Panc1 (cell line): ENCODE results near the gene KRTAP10-2. TPM values are rescaled to one million over a fixed set of nuclear protein-coding genes. Genes with fewer than 3 reads are reported as not detected.

Source experiments
- ATAC-seq: fragments of 200-7000 bp; cut with Tn5 transposase; 2 replicates; pipeline ENCODE4 v1.9.1; 2020; ENCODE audit warnings: mild to moderate bottlenecking, moderate library complexity
- BruUV-seq: library from RNA; stranded (reverse); fragments of 400-500 nt; replicated peaks from 2 replicates; lab custom pipeline; 2021; lab: Mats Ljungman, UMichigan
- CTCF ChIA-PET: fragments of 300-600 bp; sonication (Branson Sonifier 250); formaldehyde crosslinking; loops from one replicate; lab custom pipeline; 2022; ENCODE audit warnings: antibody characterized with exemption; lab: Charles Lee
- POLR2A ChIA-PET: fragments of 300-600 bp; sonication (Branson Sonifier 250); formaldehyde crosslinking; loops from one replicate; lab custom pipeline; 2022; ENCODE audit warnings: antibody characterized with exemption; lab: Charles Lee
- DNase-seq: peaks from one replicate; pipeline ENCODE4 v3.0.0-alpha.2; 2010; ENCODE audit warnings: low read depth, low spot score
- H3K27ac ChIP-seq: 2 replicates; pipeline ENCODE4 v1.5.1; 2011; ENCODE audit warnings: mild to moderate bottlenecking, low read length, inconsistent platforms
- H3K27me3 ChIP-seq: fragments of 200-500 bp; sonication (Bioruptor generic); 2 replicates; pipeline ENCODE4 v1.6.0; 2014; ENCODE audit warnings: low read length, inconsistent platforms; ENCODE audit not compliant: control insufficient read depth, insufficient read depth
- H3K36me3 ChIP-seq: fragments of 200-500 bp; sonication (Bioruptor generic); 2 replicates; pipeline ENCODE4 v1.5.1; 2014; ENCODE audit warnings: inconsistent platforms, mild to moderate bottlenecking, low read length, moderate library complexity; ENCODE audit not compliant: control insufficient read depth, insufficient read depth
- H3K4me1 ChIP-seq: 2 replicates; pipeline ENCODE4 v1.5.1; 2011; ENCODE audit warnings: inconsistent platforms, mild to moderate bottlenecking, low read length, moderate library complexity; ENCODE audit not compliant: control insufficient read depth, insufficient read depth
- H3K4me3 ChIP-seq, 2 experiments: 2 replicates each; pipeline ENCODE4 v1.5.1; 2011 to 2012; ENCODE audit warnings: low read depth in 2 of 2, low read length in 2 of 2, mild to moderate bottlenecking in 2 of 2, inconsistent platforms in 1 of 2, moderate library complexity in 1 of 2
- H3K9me3 ChIP-seq: fragments of 200-500 bp; sonication (Bioruptor generic); 2 replicates; pipeline ENCODE4 v1.5.1; 2014; ENCODE audit warnings: low read depth, mild to moderate bottlenecking, inconsistent platforms, low read length, moderate library complexity; ENCODE audit not compliant: control insufficient read depth, insufficient read depth
- POLR2AphosphoS5 ChIP-seq: IDR thresholded peaks from 2 replicates; pipeline ENCODE4 v1.6.1; 2012; ENCODE audit warnings: mild to moderate bottlenecking, low read depth, low read length, moderate library complexity
- SIN3A ChIP-seq: IDR thresholded peaks from 2 replicates; pipeline ENCODE4 v1.6.1; 2012; ENCODE audit warnings: low read depth, mild to moderate bottlenecking, low read length, moderate library complexity, borderline replicate concordance; ENCODE audit not compliant: insufficient read depth
- TCF7L2 ChIP-seq: IDR thresholded peaks from 2 replicates; pipeline ENCODE4 v1.6.1; 2011; ENCODE audit warnings: mild to moderate bottlenecking, low read depth, low read length, inconsistent platforms
- in situ Hi-C: cut with HindIII; loops from 2 replicates; pipeline ENCODE4 v1.10.0; 2016; ENCODE audit warnings: low sequenced_read_pairs, low pct_unique_long_range_greater_than_20kb
- intact Hi-C: fragments of 100-400 bp; cut with micrococcal nuclease; formaldehyde crosslinking; loops from one replicate; pipeline ENCODE4 v1.10.0; 2022; ENCODE audit not compliant: unreplicated experiment
- total RNA-seq: library from RNA; stranded (reverse); gene quantifications from one replicate; pipeline ENCODE4 v1.2.1, GENCODE V29; 2021; ENCODE audit not compliant: unreplicated experiment
- TF ChIP-seq, protein P1 (sequence below): fragments of 450-650 bp; IDR thresholded peaks from 2 replicates; pipeline ENCODE4 v1.5.1; 2017; ENCODE audit warnings: mild to moderate bottlenecking
- TF ChIP-seq, protein P2 (sequence below), 2 experiments: IDR thresholded peaks; 2 replicates each; pipeline ENCODE4 v1.6.1; 2011 to 2012; ENCODE audit warnings: low read depth in 2 of 2, control low read depth in 1 of 2, low read length in 1 of 2, mild to moderate bottlenecking in 1 of 2, moderate library complexity in 1 of 2; ENCODE audit not compliant: insufficient read depth in 1 of 2

The KRTAP10-2 gene
- total RNA-seq, 1 experiment from 2014 or later = not detected

DNA sequence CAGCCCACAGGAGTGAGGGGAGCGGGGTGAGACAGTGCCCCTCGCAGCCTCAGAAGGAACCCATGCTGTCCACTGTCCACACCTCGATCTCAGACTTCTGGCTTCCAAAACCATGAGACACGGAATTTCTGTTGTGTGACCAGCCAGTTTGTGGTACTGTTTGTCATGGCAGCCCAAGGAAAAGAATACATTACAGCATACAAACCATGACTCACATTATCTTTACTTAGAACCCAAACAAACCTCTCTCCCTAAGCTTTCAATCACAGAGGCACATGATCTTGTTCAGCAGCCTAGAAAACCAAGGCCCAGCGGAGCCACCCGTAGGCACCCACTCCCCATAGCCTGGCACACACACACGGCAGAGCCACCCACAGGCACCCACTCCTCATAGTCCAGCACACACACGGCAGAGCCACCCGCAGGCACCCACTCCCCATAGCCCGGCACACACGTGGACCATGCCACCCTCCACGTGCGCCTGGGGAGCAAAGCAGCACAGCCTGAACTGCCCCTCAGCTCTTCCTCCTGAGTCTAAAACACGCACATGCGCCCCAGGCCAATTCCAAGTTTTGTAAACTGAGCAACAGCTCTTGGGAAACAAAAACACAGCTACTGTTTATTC lies 21.8 kb upstream of the KRTAP10-2 start:
- no peaks in the 10 kb centered on the region for H3K9me3 ChIP-seq
- no peak overlapping the region for H3K4me3 ChIP-seq
- BruUV-seq = no TSS peak
- no peaks in the 10 kb centered on the region for H3K27me3 ChIP-seq
- peaks cover 5% of the 10 kb centered on the region; the same call in 1 of the 2 replicates for H3K4me1 ChIP-seq
- POLR2A ChIA-PET = no interaction called here
- no peaks in the 10 kb centered on the region for H3K36me3 ChIP-seq
- TF ChIP-seq TCF7L2 = no peak
- TF ChIP-seq POLR2AphosphoS5 = no peak
- no peak for TF ChIP-seq SIN3A
- TF ChIP-seq, protein P1, sequence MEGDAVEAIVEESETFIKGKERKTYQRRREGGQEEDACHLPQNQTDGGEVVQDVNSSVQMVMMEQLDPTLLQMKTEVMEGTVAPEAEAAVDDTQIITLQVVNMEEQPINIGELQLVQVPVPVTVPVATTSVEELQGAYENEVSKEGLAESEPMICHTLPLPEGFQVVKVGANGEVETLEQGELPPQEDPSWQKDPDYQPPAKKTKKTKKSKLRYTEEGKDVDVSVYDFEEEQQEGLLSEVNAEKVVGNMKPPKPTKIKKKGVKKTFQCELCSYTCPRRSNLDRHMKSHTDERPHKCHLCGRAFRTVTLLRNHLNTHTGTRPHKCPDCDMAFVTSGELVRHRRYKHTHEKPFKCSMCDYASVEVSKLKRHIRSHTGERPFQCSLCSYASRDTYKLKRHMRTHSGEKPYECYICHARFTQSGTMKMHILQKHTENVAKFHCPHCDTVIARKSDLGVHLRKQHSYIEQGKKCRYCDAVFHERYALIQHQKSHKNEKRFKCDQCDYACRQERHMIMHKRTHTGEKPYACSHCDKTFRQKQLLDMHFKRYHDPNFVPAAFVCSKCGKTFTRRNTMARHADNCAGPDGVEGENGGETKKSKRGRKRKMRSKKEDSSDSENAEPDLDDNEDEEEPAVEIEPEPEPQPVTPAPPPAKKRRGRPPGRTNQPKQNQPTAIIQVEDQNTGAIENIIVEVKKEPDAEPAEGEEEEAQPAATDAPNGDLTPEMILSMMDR = no peak
- TF ChIP-seq, protein P2, sequence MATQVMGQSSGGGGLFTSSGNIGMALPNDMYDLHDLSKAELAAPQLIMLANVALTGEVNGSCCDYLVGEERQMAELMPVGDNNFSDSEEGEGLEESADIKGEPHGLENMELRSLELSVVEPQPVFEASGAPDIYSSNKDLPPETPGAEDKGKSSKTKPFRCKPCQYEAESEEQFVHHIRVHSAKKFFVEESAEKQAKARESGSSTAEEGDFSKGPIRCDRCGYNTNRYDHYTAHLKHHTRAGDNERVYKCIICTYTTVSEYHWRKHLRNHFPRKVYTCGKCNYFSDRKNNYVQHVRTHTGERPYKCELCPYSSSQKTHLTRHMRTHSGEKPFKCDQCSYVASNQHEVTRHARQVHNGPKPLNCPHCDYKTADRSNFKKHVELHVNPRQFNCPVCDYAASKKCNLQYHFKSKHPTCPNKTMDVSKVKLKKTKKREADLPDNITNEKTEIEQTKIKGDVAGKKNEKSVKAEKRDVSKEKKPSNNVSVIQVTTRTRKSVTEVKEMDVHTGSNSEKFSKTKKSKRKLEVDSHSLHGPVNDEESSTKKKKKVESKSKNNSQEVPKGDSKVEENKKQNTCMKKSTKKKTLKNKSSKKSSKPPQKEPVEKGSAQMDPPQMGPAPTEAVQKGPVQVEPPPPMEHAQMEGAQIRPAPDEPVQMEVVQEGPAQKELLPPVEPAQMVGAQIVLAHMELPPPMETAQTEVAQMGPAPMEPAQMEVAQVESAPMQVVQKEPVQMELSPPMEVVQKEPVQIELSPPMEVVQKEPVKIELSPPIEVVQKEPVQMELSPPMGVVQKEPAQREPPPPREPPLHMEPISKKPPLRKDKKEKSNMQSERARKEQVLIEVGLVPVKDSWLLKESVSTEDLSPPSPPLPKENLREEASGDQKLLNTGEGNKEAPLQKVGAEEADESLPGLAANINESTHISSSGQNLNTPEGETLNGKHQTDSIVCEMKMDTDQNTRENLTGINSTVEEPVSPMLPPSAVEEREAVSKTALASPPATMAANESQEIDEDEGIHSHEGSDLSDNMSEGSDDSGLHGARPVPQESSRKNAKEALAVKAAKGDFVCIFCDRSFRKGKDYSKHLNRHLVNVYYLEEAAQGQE (IDR thresholded peaks at IDR 0.05; ENCODE audit: insufficient read depth in 1 of 2, low read depth in 2 of 2, low read length in 1 of 2) = no peak
- DNase-seq (no peak), ATAC-seq (peak; percentile 56; the same call in 1 of the 2 replicates)
- CTCF ChIA-PET = no interaction called here
- in situ Hi-C loops = no loop called here
- peak overlapping the region; percentile 29; the same call in 1 of the 2 replicates for H3K27ac ChIP-seq
- intact Hi-C loops = no loop called here

DNA sequence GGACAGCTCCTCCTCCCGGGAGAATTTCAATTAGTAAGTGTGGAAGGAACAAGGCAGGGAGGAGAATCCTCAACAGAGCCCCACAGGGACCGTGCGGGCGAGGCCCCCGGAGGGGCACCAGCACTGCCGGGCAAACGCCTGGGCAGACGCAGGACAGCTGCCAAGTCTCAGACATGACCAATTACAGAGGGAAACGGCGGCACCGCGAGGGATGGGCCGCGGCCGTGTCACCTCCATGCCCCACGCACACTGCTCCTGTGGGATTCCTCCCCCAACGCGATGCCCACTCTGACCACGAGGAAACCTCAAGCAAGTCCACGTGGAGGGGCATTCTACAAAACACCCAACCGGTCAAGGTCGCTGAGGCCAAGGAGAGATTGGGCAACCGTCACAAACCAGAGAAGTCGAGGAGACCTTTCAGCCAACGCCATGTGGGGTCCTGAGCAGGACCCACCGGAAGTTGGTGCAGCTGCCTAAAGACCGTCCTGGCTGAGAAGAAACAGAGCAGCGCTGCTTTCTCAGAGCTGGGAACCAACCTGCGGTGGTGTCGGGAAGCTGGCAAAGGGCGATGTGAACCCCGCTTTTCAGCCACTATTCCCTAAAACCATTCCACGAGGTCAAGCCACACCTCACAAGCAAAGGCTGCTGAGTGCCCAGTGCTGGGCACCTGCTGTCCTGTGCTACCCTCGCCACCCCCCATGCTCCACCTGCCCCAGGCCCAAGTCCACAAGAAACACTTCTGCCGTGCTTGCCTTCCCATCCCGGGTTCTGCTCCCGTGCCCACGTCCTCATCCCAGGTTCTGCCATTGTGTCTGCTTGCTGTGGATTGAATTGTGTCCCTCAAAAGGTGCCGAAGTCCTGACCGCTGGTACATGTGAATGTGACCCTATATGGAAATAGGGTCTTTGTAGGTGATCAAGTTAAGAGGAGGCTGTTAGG lies 20.8 kb upstream of the KRTAP10-2 start:
- H3K27ac ChIP-seq = no peak overlapping the region
- POLR2A ChIA-PET = no interaction called here
- peaks cover 5% of the 10 kb centered on the region; the same call in 1 of the 2 replicates for H3K4me1 ChIP-seq
- intact Hi-C loops = no loop called here
- no peaks in the 10 kb centered on the region for H3K27me3 ChIP-seq
- no TSS peak for BruUV-seq
- H3K4me3 ChIP-seq = no peak overlapping the region
- H3K36me3 ChIP-seq = no peaks in the 10 kb centered on the region
- no peak for TF ChIP-seq TCF7L2
- TF ChIP-seq, protein P1 = no peak
- no peak for TF ChIP-seq POLR2AphosphoS5
- no peak for ATAC-seq
- CTCF ChIA-PET = no interaction called here
- no peak for DNase-seq
- no peaks in the 10 kb centered on the region for H3K9me3 ChIP-seq
- in situ Hi-C loops = no loop called here
